Neural cell (in vitro differentiated cells): ENCODE results near the gene ERBB4.

Source experiments
- CTCF ChIP-seq: fragments of 450-650 bp; IDR thresholded peaks from 2 replicates; pipeline ENCODE4 v1.5.1; 2014; ENCODE audit warnings: antibody characterized with exemption, mild to moderate bottlenecking, moderate library complexity; ENCODE audit not compliant: poor library complexity, severe bottlenecking
- TAF1 ChIP-seq: IDR thresholded peaks from 2 replicates; pipeline ENCODE4 v1.6.1; 2012; ENCODE audit warnings: low read depth

GRCh38 chr2:212052412-212053159 is 486.0 kb downstream of the ERBB4 start:
- TF ChIP-seq CTCF (no peak), TAF1 (no peak)
